Prostate gland (tissue), 2 donors: Measurements from ENCODE around the gene C9orf43. TPM values are rescaled to one million over a fixed set of nuclear protein-coding genes. Genes with fewer than 3 reads are reported as not detected.
A peak's percentile ranks its signal among the peaks of the same experiment; 100 is the strongest.
"Not testable (repeated sequence)": the region's sequence is repeated elsewhere in the genome, so short reads cannot be mapped to it uniquely, and the experiment has no call there.

Experiments
- DNase-seq: peaks from one replicate; pipeline ENCODE4 v3.0.0-alpha.2; 2019; ENCODE audit warnings: low spot score
- H3K27ac ChIP-seq, 2 donors: fragments of 200-600 bp; sonication (generic); 2 replicates each; pipeline ENCODE4 v1.5.1; 2017 to 2019
- H3K27me3 ChIP-seq: fragments of 200-600 bp; sonication (generic); replicated peaks from 2 replicates; pipeline ENCODE4 v1.5.1; 2019; ENCODE audit not compliant: insufficient read depth
- H3K36me3 ChIP-seq, 2 donors: fragments of 200-600 bp; sonication (generic); 1 replicate in 1 of 2; 2 replicates in 1 of 2; pipeline versions ENCODE4 v1.5.1 to v1.8.1; 2017 to 2019
- H3K4me1 ChIP-seq: fragments of 200-600 bp; sonication (generic); replicated peaks from 2 replicates; pipeline ENCODE4 v1.5.1; 2019
- H3K4me3 ChIP-seq, 2 donors: fragments of 200-600 bp; sonication (generic); 2 replicates each; pipeline ENCODE4 v1.5.1; 2017 to 2019
- H3K9me3 ChIP-seq: fragments of 200-600 bp; sonication (generic); 2 replicates; pipeline ENCODE4 v1.5.1; 2017
- CTCF ChIP-seq, 4 experiments: fragments of 200-600 bp in 2 of 4; fragments of 450-650 bp in 2 of 4; sonication (generic) in 2 of 4; IDR thresholded peaks; 1 replicate in 3 of 4; 2 replicates in 1 of 4; pipeline ENCODE4 v1.5.1; 2016 to 2019; ENCODE audit warnings: antibody characterized with exemption in 4 of 4, mild to moderate bottlenecking in 2 of 4, moderate library complexity in 2 of 4
- POLR2A ChIP-seq: fragments of 450-650 bp; IDR thresholded peaks from one replicate; pipeline ENCODE4 v1.6.1; 2016; ENCODE audit warnings: antibody characterized with exemption, mild to moderate bottlenecking
- POLR2AphosphoS5 ChIP-seq: sonication (generic); formaldehyde crosslinking; IDR thresholded peaks from one replicate; pipeline ENCODE4 v1.6.1; 2017; ENCODE audit warnings: antibody characterized with exemption
- WGBS: methylation state at CpG from one replicate; pipeline ENCODE4 v1.1.5; 2018; 5-methylcytosine and 5-hydroxymethylcytosine counted together
- intact Hi-C: fragments of 100-400 bp; cut with DNase I; formaldehyde crosslinking; loops from one replicate; pipeline ENCODE4 v1.14.2; 2022
- total RNA-seq, 2 donors: library from RNA; depleted of rRNA; stranded (reverse); fragments of >200 nt; gene quantifications; one replicate each; pipeline ENCODE4 v1.1.0, GENCODE V29; 2016

The C9orf43 gene, protein sequence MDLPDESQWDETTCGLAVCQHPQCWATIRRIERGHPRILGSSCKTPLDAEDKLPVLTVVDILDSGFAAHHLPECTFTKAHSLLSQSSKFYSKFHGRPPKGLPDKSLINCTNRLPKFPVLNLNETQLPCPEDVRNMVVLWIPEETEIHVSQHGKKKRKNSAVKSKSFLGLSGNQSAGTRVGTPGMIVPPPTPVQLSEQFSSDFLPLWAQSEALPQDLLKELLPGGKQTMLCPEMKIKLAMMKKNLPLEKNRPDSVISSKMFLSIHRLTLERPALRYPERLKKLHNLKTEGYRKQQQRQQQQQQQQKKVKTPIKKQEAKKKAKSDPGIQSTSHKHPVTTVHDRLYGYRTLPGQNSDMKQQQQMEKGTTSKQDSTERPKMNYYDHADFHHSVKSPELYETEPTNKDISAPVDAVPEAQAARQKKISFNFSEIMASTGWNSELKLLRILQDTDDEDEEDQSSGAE
- 10 to 100 TPM in 1 of 2 donors, 1 to 10 TPM in 1; 3.7 to 11.0 TPM for total RNA-seq

- peak; percentile 92 for TF ChIP-seq POLR2AphosphoS5
- TF ChIP-seq POLR2A, result peak; percentile 56
- peak in 1 of 4 experiments; percentile 13 for TF ChIP-seq CTCF (IDR thresholded peaks at IDR 0.05)
- intact Hi-C loops, result no loop called here
- Histone ChIP-seq H3K36me3 (no peaks in the 10 kb centered on the region), H3K27me3 (no peaks in the 10 kb centered on the region), H3K4me1 (peaks cover 3% of the 10 kb centered on the region), H3K4me3 (peak within 1 kb of the TSS; percentile 74 to 83), H3K9me3 (no peaks in the 10 kb centered on the region), H3K27ac (peak within 1 kb of the TSS; percentile 96 to 98)
- under 1% methylated on average over 61 of the region's 61 CpGs for WGBS
- peak; percentile 91 for DNase-seq
Observed at GRCh38 chr9:113410207-113410864, at the start of gene C9orf43, which contains the start of gene POLE3. TSS of gene C9orf43 (plus strand) at chr9:113410747. CDS start at chr9:113413494, 2,747 bp downstream. TSS of gene POLE3 (minus strand) at chr9:113410675. CDS start at chr9:113410293, 382 bp downstream.

DNA sequence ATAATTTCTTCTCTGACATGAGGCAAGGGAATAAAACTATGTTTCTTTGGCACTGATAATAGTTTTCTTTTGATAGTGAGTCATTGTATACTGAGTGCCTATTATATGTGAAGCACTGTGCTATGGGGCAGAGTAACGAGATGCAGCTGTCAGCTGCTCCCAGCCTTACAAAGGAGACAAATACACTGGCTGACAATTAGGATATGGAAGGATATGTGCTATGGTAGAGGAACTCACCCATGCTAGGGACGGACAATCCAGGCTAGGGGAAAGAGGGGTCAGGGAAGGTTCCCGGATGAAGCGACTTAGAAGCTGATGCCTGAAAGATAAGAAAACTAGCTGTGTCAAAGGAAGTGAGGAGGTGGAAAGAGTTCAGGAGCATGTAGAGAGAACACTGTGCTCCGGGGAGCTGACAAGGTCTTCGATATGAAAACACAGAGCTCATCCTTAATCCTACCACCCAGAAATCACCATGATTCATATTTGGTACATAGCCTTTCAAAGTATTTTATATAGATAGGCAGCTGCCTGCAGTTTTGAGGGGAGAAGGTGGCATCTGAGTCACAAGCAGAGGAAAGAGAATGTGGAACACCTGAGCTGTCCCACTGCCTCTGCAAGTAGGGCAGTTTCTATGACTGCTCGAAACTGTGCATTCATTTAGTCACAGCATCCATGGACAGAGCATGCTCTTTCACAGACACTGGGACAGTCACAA lies 49.1 kb upstream of the C9orf43 start:
- no peak for DNase-seq
- H3K27ac ChIP-seq, result no peak overlapping the region
- TF ChIP-seq CTCF (IDR thresholded peaks at IDR 0.05) (no peak), POLR2AphosphoS5 (no peak), POLR2A (no peak)

GRCh38 chr9:113363336-113363735 lies 47.2 kb upstream of the C9orf43 start:
- 82% methylated on average over 3 of the region's 3 CpGs for WGBS
- Histone ChIP-seq H3K27ac (no peak overlapping the region), H3K4me1 (no peaks in the 10 kb centered on the region), H3K9me3 (no peaks in the 10 kb centered on the region), H3K4me3 (no peak overlapping the region), H3K36me3 (no peaks in the 10 kb centered on the region), H3K27me3 (no peaks in the 10 kb centered on the region)
- intact Hi-C loops, result no loop called here
- TF ChIP-seq POLR2A (no peak), CTCF (IDR thresholded peaks at IDR 0.05) (no peak), POLR2AphosphoS5 (no peak)
- DNase-seq, result no peak

More for the DNA sequence above, 49.1 kb upstream of the C9orf43 start:
- Histone ChIP-seq H3K4me3 (no peak overlapping the region), H3K36me3 (no peaks in the 10 kb centered on the region), H3K27me3 (no peaks in the 10 kb centered on the region), H3K9me3 (no peaks in the 10 kb centered on the region), H3K4me1 (no peaks in the 10 kb centered on the region)
- 32% methylated on average over 7 of the region's 7 CpGs for WGBS
- intact Hi-C loops, result no loop called here

GRCh38 chr9:113364951-113365350 lies 45.6 kb upstream of the C9orf43 start:
- TF ChIP-seq POLR2AphosphoS5 (no peak), POLR2A (no peak), CTCF (IDR thresholded peaks at IDR 0.05) (no peak)
- Histone ChIP-seq H3K27me3 (no peaks in the 10 kb centered on the region), H3K27ac (no peak overlapping the region), H3K36me3 (no peaks in the 10 kb centered on the region), H3K4me3 (no peak overlapping the region), H3K4me1 (no peaks in the 10 kb centered on the region), H3K9me3 (no peaks in the 10 kb centered on the region)
- intact Hi-C loops, result no loop called here
- no peak for DNase-seq
- 61% methylated on average over 1 of the region's 1 CpG for WGBS

GRCh38 chr9:113365652-113366051 lies 44.9 kb upstream of the C9orf43 start:
- DNase-seq, H3K36me3 ChIP-seq, H3K27me3 ChIP-seq, H3K4me3 ChIP-seq, intact Hi-C loops, H3K9me3 ChIP-seq, H3K4me1 ChIP-seq, H3K27ac ChIP-seq: not testable (repeated sequence)
- WGBS, result 79% methylated on average over 3 of the region's 3 CpGs
